Nephron (organoid): Measurements from ENCODE around the gene GALR2.
A peak's percentile ranks its signal among the peaks of the same experiment; 100 is the strongest.

Source experiments
- H3K27ac Mint-ChIP-seq, 3 experiments: 2 replicates each; pipeline ENCODE4 v1.8.0; 2020; ENCODE audit warnings: mixed read lengths in 3 of 3, mild to moderate bottlenecking in 2 of 3, moderate library complexity in 1 of 3
- H3K27me3 Mint-ChIP-seq: 2 replicates; pipeline ENCODE4 v1.8.0; 2021; ENCODE audit warnings: low read depth, mild to moderate bottlenecking, moderate library complexity, mixed read lengths
- H3K36me3 Mint-ChIP-seq: 2 replicates; pipeline ENCODE4 v1.8.0; 2020; ENCODE audit warnings: low read depth, mixed read lengths
- H3K4me1 Mint-ChIP-seq: 2 replicates; pipeline ENCODE4 v1.8.0; 2020; ENCODE audit warnings: mixed read lengths
- H3K4me3 Mint-ChIP-seq, 3 experiments: 2 replicates each; pipeline ENCODE4 v1.8.0; 2020; ENCODE audit warnings: mild to moderate bottlenecking in 3 of 3, mixed read lengths in 3 of 3, moderate library complexity in 2 of 3
- H3K9me3 Mint-ChIP-seq: 2 replicates; pipeline ENCODE4 v1.8.0; 2020; ENCODE audit warnings: mixed read lengths
- CTCF ChIP-seq, 3 experiments: fragments of 200-600 bp; sonication (generic); IDR thresholded peaks; one replicate each; pipeline ENCODE4 v1.5.0; 2021; ENCODE audit warnings: antibody characterized with exemption in 3 of 3; ENCODE audit not compliant: unreplicated experiment in 3 of 3

Gene GALR2

GRCh38 chr17:76087531-76087930 is 12.9 kb downstream of the GALR2 start:
- H3K27me3 Mint-ChIP-seq, result no peaks in the 10 kb centered on the region
- H3K4me3 Mint-ChIP-seq, result no peak overlapping the region
- no peak overlapping the region for H3K27ac Mint-ChIP-seq
- no peak for TF ChIP-seq CTCF (IDR thresholded peaks at IDR 0.05; ENCODE audit: unreplicated experiment in 3 of 3)
- H3K9me3 Mint-ChIP-seq, result no peaks in the 10 kb centered on the region
- H3K36me3 Mint-ChIP-seq, result peaks cover 38% of the 10 kb centered on the region
- H3K4me1 Mint-ChIP-seq, result peaks cover 4% of the 10 kb centered on the region

GRCh38 chr17:76088041-76088867 is 13.7 kb downstream of the GALR2 start:
- peak in 2 of 3 experiments; percentile 10 to 14 for TF ChIP-seq CTCF (IDR thresholded peaks at IDR 0.05; ENCODE audit: unreplicated experiment in 3 of 3)
- Mint-ChIP-seq H3K4me1 (no peaks in the 10 kb centered on the region), H3K36me3 (peaks cover 38% of the 10 kb centered on the region), H3K9me3 (no peaks in the 10 kb centered on the region), H3K4me3 (no peak overlapping the region), H3K27ac (no peak overlapping the region), H3K27me3 (no peaks in the 10 kb centered on the region)

GRCh38 chr17:76088868-76089576 is 14.4 kb downstream of the GALR2 start:
- TF ChIP-seq CTCF (IDR thresholded peaks at IDR 0.05; ENCODE audit: unreplicated experiment in 3 of 3), result no peak
- H3K9me3 Mint-ChIP-seq, result no peaks in the 10 kb centered on the region
- H3K36me3 Mint-ChIP-seq, result peaks cover 43% of the 10 kb centered on the region
- no peak overlapping the region for H3K27ac Mint-ChIP-seq
- H3K4me3 Mint-ChIP-seq, result no peak overlapping the region
- H3K27me3 Mint-ChIP-seq, result no peaks in the 10 kb centered on the region
- no peaks in the 10 kb centered on the region for H3K4me1 Mint-ChIP-seq

GRCh38 chr17:76089680-76090516 is 15.3 kb downstream of the GALR2 start:
- Mint-ChIP-seq H3K36me3 (peaks cover 42% of the 10 kb centered on the region), H3K27ac (no peak overlapping the region), H3K27me3 (no peaks in the 10 kb centered on the region), H3K4me3 (no peak overlapping the region), H3K4me1 (no peaks in the 10 kb centered on the region), H3K9me3 (no peaks in the 10 kb centered on the region)
- TF ChIP-seq CTCF (IDR thresholded peaks at IDR 0.05; ENCODE audit: unreplicated experiment in 3 of 3), result no peak

- no peaks in the 10 kb centered on the region for H3K27me3 Mint-ChIP-seq
- no peak for TF ChIP-seq CTCF (IDR thresholded peaks at IDR 0.05; ENCODE audit: unreplicated experiment in 3 of 3)
- H3K9me3 Mint-ChIP-seq, result no peaks in the 10 kb centered on the region
- no peaks in the 10 kb centered on the region for H3K4me1 Mint-ChIP-seq
- H3K27ac Mint-ChIP-seq, result no peak overlapping the region
- peaks cover 41% of the 10 kb centered on the region for H3K36me3 Mint-ChIP-seq
- no peak overlapping the region for H3K4me3 Mint-ChIP-seq
These were observed 16.0 kb downstream of the GALR2 start for GRCh38 chr17:76090517-76091129.
